HG02588 (cell line): ENCODE results near the gene CPHXL2.
A peak's percentile ranks its signal among the peaks of the same experiment; 100 is the strongest.

Experiments
- ATAC-seq: cut with Tn5 transposase; IDR thresholded peaks from one replicate; pipeline ENCODE4 v1.9.1; 2021; ENCODE audit warnings: mild to moderate bottlenecking, moderate library complexity; ENCODE audit not compliant: unreplicated experiment

Gene CPHXL2

GRCh38 chr16:75676909-75677308, at the start of gene CPHXL2:
Gene CPHXL2, minus strand, starts transcription at chr16:75677009. Its CDS starts 10 bp downstream, at chr16:75676999.
- ATAC-seq = no peak

- ATAC-seq = no peak
These were observed 49.6 kb upstream of the CPHXL2 start, which contains the start of gene CPHXL for GRCh38 chr16:75726390-75726789. Gene CPHXL, minus strand, starts transcription at chr16:75726490. Its CDS starts 48 bp downstream, at chr16:75726442.

DNA sequence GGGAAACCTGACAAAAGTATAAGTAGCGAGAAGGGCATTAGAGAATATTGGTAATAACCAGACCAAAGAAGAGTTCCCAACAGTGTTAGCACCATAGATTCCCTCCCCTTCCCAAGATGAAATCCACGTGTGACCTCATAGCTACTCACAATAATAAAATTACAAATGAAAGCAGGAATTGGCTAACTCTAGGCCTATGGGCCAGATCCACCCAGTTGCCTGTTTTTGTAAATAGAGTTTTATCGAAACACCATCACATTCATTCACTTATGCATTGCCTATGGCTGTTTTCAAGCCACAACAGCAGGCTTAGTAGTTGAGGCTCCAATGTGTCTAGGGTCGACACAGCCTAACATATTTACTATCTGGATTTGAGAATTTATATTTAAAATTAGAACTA, 41.6 kb upstream of the CPHXL2 start:
- ATAC-seq = no peak

GRCh38 chr16:75714661-75715060, 37.9 kb upstream of the CPHXL2 start:
- ATAC-seq = no peak

GRCh38 chr16:75710344-75710743, 33.5 kb upstream of the CPHXL2 start:
- ATAC-seq = no peak

GRCh38 chr16:75703306-75703705, 26.5 kb upstream of the CPHXL2 start:
- no peak for ATAC-seq

DNA sequence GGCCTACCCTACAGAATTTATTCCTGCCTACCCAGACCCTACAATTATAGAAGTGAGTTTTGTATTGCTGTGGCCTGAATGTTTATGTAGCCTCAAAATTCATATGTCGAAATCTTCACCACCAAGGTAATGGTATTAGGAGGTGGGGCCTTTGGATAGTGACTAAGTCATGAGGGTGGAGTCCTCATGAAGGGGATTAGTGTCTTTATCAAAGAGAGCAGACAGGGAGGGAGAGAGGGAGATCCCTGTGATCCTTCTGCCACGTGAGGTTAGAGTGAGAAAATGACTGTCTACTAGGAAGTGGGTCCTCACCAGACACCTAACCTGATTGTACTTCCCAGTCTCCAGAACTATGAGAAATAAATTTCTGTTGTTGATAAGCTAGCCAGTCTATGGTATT, 25.4 kb upstream of the CPHXL2 start:
- ATAC-seq = no peak

GRCh38 chr16:75701361-75701760, 24.6 kb upstream of the CPHXL2 start, which contains the start of gene DUXB:
Gene DUXB, minus strand, starts transcription at chr16:75701461. Its CDS starts 43 bp downstream, at chr16:75701418.
- no peak for ATAC-seq

DNA sequence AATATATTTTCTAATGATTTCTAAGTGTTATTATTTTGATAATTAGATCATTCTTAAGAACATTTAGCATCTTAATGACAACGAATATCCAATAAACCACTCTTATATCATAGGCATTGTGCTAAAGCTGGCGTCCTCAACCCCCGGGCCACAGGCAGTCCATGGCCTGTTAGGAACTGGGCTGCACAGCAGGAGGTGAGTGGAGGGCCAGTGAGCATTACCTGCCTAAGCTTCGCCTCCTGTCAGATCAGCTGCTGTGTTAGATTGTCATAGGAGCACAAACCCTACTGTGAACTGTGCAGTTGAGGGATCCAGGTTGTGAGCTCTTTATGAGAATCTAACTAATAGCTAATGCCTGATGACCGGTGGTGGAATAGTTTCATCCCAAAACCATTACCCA, 20.8 kb upstream of the CPHXL2 start:
- no peak for ATAC-seq

- ATAC-seq = no peak
These were observed 18.9 kb upstream of the CPHXL2 start for GRCh38 chr16:75695708-75696107.

DNA sequence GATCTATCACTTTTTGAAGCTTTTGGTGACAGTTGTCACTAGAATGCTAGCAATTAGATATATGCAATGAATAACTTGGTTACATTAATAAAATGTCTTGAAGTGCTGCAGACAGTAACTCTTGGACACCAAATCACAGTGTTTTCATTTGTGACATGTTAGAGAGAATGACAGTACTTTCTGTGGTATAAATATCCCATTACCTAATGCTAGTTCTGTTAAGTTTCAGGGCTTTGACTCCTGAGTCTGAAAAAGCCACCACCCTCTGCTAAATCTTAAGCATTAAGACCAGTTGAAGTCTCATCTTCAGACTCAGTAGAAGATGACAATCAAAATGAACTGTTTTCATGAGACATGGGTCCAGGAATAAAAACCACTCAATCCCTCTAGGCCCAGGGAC, 10.6 kb upstream of the CPHXL2 start:
- no peak for ATAC-seq

DNA sequence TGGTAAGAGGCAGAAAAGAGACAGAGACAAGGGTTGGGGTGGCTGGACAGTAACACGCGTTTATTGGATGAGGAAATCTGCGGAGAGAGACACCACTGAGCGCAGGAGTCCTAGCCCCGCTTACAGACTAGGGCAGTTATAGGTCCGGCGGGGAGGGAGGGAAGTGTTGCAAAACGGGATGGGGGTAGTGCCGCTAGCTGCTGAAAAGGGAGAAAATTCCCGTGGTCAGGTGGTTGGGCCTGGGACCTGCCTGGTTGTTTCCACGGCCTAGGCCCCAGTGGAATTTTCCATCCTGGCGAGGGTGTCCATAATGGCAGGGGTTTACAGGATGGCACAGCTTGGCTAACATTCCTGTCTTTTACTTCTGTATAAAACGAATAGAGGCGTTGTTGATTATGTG, 5.5 kb upstream of the CPHXL2 start:
- no peak for ATAC-seq

DNA sequence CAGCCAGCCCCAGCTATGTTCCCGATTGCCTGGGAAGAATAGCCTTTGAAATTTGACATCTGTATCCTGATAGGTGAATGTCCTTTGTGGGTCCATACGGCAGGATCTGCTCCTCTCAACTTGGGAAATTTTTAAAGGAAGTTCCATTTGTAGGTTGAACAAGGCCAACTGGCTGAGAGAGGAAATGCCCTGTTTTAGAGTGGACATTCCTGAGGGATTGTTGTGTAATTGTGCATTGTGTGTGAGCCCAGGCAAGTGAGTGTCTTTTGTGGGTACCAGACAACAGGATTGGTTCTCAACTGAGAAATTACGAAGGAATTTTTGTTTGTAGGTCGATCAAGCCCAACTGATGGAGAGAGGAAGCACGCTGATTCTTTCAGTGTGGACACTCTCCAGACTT, 2.6 kb upstream of the CPHXL2 start:
- no peak for ATAC-seq

DNA sequence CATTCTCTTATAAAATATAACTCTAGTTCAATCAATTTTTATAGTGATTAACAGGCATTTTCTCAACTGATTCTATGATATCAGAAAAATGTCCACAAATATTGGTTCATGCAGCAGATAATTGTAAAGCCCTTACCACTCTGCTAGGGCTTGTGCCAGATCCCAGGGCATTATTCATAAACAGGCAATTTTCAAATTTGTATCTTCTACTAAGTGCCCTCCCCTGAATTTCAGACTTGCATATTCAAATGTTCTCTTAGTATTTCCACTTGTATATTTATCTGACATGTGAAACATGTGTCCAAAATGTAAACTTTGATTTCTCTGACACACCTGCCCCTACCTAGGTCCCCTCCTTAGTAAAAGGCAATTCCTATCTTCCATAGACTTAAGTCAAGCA, 9.3 kb downstream of the CPHXL2 start:
- ATAC-seq = no peak

GRCh38 chr16:75660726-75661302, 16.0 kb downstream of the CPHXL2 start:
- no peak for ATAC-seq

DNA sequence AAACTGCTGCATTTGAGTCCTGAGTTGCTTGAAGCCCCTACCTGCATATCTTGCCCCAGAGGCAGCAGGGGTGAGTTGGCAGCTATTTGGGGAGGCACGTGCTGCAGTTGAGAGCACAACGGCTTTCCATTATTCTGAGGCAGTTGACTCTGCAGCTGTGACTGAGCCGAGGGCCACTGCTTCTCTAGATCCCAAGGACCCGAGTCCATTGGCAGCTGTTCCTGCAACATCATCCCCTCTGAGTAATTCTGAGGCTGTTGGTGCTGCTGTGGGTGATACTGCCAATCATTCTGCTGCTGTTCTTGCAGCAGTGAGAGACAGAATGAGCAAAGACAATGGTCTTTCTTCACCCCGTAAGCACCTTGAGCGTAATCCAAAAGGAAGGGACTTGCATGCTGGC, 16.5 kb downstream of the CPHXL2 start:
- no peak for ATAC-seq

GRCh38 chr16:75658175-75658574, 18.6 kb downstream of the CPHXL2 start:
- ATAC-seq = no peak

GRCh38 chr16:75653922-75654321, 22.9 kb downstream of the CPHXL2 start:
- ATAC-seq = no peak

GRCh38 chr16:75648265-75649076, 28.3 kb downstream of the CPHXL2 start:
- ATAC-seq = peak; percentile 29

- ATAC-seq = peak; percentile 88
These were observed 29.1 kb downstream of the CPHXL2 start, which contains the start of the genes KARS1 and TERF2IP for GRCh38 chr16:75647492-75648264. Gene KARS1, minus strand, starts transcription at chr16:75647665. Its CDS starts 26 bp downstream, at chr16:75647639. Gene TERF2IP, plus strand, starts transcription at chr16:75647773. Its CDS starts 110 bp downstream, at chr16:75647883.

GRCh38 chr16:75647112-75647491, 29.7 kb downstream of the CPHXL2 start:
- ATAC-seq = peak; percentile 21
